Measurements from ENCODE around the gene NIN.
A peak's percentile ranks its signal among the peaks of the same experiment; 100 is the strongest.

NIN gene

GRCh38 chr14:50790589-50790988 is 40.4 kb downstream of the NIN start:
- Histone ChIP-seq H3K27ac (ENCODE audit: low read depth, low read length, poor library complexity, severe bottlenecking) (peak overlapping the region; percentile 96), H3K4me2 (ENCODE audit: low read length) (peak overlapping the region; percentile 91), H3K79me2 (ENCODE audit: insufficient read depth, low read length) (peaks cover 18% of the 10 kb centered on the region; the same call in 1 of the 2 replicates), H3K9ac (ENCODE audit: low read length) (peak overlapping the region; percentile 68), H3K4me3 (ENCODE audit: low read depth, low read length, poor library complexity, severe bottlenecking) (peak overlapping the region; percentile 60), H3K4me1 (ENCODE audit: insufficient read depth, low read length, severe bottlenecking) (peaks cover 100% of the 10 kb centered on the region), H3F3A (ENCODE audit: insufficient read depth, low read length) (peaks cover 18% of the 10 kb centered on the region; the same call in 1 of the 2 replicates), H2AFZ (ENCODE audit: low read length) (no peak overlapping the region), H3K36me3 (ENCODE audit: insufficient read depth, low read length) (peaks cover 33% of the 10 kb centered on the region), H3K27me3 (ENCODE audit: insufficient read depth, low read length) (no peaks in the 10 kb centered on the region), H4K20me1 (ENCODE audit: insufficient read depth, low read length) (no peaks in the 10 kb centered on the region), H3K9me2 (ENCODE audit: low read depth, low read length) (no peaks in the 10 kb centered on the region), H3K9me3 (ENCODE audit: low read length) (no peaks in the 10 kb centered on the region)
- TF ChIP-seq CTCF (IDR thresholded peaks at IDR 0.05; ENCODE audit: low read length) (no peak), EZH2 (IDR thresholded peaks at IDR 0.05; ENCODE audit: borderline replicate concordance, low read length) (no peak)

GRCh38 chr14:50786751-50787464 is 44.1 kb downstream of the NIN start:
- Histone ChIP-seq H3K36me3 (ENCODE audit: insufficient read depth, low read length) (peaks cover 47% of the 10 kb centered on the region), H3K79me2 (ENCODE audit: insufficient read depth, low read length) (no peaks in the 10 kb centered on the region), H3K9ac (ENCODE audit: low read length) (peak overlapping the region; percentile 9; the same call in 1 of the 2 replicates), H2AFZ (ENCODE audit: low read length) (no peak overlapping the region), H3K27me3 (ENCODE audit: insufficient read depth, low read length) (no peaks in the 10 kb centered on the region), H3K4me1 (ENCODE audit: insufficient read depth, low read length, severe bottlenecking) (peaks cover 79% of the 10 kb centered on the region), H3F3A (ENCODE audit: insufficient read depth, low read length) (peaks cover 18% of the 10 kb centered on the region; the same call in 1 of the 2 replicates), H3K4me3 (ENCODE audit: low read depth, low read length, poor library complexity, severe bottlenecking) (no peak overlapping the region), H3K9me2 (ENCODE audit: low read depth, low read length) (no peaks in the 10 kb centered on the region), H3K9me3 (ENCODE audit: low read length) (no peaks in the 10 kb centered on the region), H3K4me2 (ENCODE audit: low read length) (peak overlapping the region; percentile 20; the same call in 1 of the 2 replicates), H4K20me1 (ENCODE audit: insufficient read depth, low read length) (no peaks in the 10 kb centered on the region), H3K27ac (ENCODE audit: low read depth, low read length, poor library complexity, severe bottlenecking) (peak overlapping the region; percentile 96)
- TF ChIP-seq CTCF (IDR thresholded peaks at IDR 0.05; ENCODE audit: low read length) (no peak), EZH2 (IDR thresholded peaks at IDR 0.05; ENCODE audit: borderline replicate concordance, low read length) (no peak)

GRCh38 chr14:50785457-50786063 is 45.4 kb downstream of the NIN start:
- Histone ChIP-seq H3K9ac (ENCODE audit: low read length) (peak overlapping the region; percentile 32; the same call in 1 of the 2 replicates), H3K27ac (ENCODE audit: low read depth, low read length, poor library complexity, severe bottlenecking) (peak overlapping the region; percentile 96), H3K36me3 (ENCODE audit: insufficient read depth, low read length) (peaks cover 50% of the 10 kb centered on the region), H3K4me3 (ENCODE audit: low read depth, low read length, poor library complexity, severe bottlenecking) (peak overlapping the region; percentile 5), H3K9me3 (ENCODE audit: low read length) (no peaks in the 10 kb centered on the region), H3F3A (ENCODE audit: insufficient read depth, low read length) (peaks cover 9% of the 10 kb centered on the region; the same call in 1 of the 2 replicates), H3K27me3 (ENCODE audit: insufficient read depth, low read length) (no peaks in the 10 kb centered on the region), H3K9me2 (ENCODE audit: low read depth, low read length) (no peaks in the 10 kb centered on the region), H3K4me2 (ENCODE audit: low read length) (peak overlapping the region; percentile 54), H3K79me2 (ENCODE audit: insufficient read depth, low read length) (no peaks in the 10 kb centered on the region), H2AFZ (ENCODE audit: low read length) (no peak overlapping the region), H3K4me1 (ENCODE audit: insufficient read depth, low read length, severe bottlenecking) (peaks cover 66% of the 10 kb centered on the region), H4K20me1 (ENCODE audit: insufficient read depth, low read length) (no peaks in the 10 kb centered on the region)
- TF ChIP-seq EZH2 (IDR thresholded peaks at IDR 0.05; ENCODE audit: borderline replicate concordance, low read length) (no peak), CTCF (IDR thresholded peaks at IDR 0.05; ENCODE audit: low read length) (no peak)

All from OCI-LY1 (cell line).